A204.1 (cell line): ENCODE results near the gene FAM53B.

ENCODE experiments used
- FAIRE-seq: peaks from 2 replicates; lab custom pipeline; 2012; peaks lifted over from hg19 to GRCh38; lab: Jason Lieb, UNC

The FAM53B gene

DNA sequence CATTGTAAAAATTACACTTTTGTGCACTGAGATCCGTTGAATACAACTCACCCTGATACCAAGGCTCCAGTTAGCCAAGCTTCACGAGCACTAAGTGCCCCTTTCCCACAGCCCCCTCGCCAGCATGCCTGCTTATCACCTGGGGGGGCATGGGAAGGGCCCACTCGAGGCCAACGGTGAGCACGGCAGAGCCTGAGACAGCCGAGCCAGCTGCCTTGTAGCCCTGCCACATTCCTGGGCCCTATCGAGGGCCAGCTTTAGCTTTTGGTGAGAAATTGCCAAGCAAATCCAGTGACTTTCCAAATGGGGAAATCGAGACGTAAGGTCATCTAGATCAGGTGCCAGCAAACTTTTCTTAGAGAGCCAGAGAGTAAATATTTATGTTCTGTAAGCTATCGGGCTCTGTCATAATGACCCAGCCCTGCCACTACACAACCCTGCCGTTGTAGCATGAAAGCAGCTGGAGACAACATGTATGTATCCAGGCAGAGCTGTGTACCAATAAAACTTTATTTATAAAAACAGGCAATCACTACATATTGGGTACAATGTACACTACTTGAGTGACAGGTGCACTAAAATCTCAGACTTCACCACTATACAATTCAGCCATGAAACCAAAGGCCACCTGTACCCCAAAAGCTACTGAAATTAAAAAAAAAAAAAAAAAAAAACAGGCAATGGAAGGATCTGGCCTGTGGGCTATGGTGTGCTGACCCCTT lies 83.6 kb downstream of the FAM53B start:
- FAIRE-seq, result no peak

DNA sequence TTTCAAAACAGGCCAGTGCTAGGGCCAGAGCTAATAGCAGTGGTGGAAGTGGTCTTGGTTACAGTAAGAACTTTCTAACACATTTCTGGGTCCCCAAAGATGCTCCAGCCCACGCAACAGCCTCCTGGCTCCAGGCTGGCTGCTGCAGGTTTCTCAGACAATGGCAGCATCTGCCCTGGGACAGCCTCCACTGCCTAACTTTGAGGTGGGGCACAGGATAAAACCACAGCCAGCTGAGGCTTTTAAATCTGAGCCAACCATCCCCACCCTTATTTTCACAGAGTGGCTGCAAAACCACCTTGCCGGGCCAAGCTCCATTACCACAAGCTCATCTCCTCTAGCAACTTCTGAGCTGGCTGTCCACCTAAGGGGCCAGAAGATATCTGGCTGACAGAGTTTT lies 84.8 kb downstream of the FAM53B start:
- no peak for FAIRE-seq

DNA sequence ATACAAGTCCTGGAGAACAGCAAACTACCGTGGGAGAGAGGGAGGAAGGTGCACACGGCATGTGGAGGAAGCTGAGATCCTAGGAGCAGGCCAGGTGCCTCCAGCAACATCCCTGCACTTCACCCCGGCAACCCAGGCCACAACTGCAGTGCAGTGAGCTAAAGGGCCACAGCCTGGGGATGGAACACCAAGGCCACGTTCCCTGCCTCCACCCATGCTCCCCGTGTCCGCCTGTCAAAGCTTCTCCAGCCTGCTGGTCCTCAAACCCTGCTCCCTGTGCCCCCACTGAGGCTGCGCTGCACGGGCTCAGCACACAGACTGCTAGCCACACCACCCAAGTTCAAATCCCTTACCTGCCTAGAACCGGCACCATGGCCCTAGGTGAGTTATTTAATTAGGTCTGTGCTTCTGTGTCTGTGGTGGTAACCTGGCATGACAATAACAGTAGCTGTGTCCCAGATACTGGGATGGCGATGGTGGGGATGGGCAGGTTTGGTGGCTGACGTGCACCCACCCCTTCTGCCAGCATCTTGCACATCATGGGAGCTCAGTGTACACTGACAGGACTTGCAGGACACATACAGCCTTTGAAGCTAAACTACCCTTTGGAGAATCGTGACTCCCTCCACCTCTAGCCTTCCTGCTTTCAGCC lies 85.5 kb downstream of the FAM53B start:
- FAIRE-seq, result no peak

DNA sequence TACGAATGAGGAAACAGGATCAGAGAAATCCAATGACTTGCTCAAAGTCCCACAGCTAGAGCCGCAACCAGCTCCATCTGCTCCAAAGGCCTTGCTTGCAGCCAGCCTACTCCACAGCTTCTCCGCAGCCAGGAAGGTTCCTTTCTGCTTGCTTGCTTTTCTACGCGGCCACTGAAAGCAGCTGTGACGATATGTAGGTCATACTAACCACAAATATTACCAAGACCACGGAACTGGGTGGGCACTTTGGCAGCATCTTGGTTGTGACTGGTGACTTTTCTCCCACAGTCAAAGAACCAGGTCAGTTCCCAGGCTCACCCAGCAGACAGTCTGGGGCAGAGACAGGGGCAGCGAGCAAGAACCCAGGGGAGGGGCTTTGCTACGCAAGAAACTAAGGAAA lies 86.4 kb downstream of the FAM53B start:
- no peak for FAIRE-seq

DNA sequence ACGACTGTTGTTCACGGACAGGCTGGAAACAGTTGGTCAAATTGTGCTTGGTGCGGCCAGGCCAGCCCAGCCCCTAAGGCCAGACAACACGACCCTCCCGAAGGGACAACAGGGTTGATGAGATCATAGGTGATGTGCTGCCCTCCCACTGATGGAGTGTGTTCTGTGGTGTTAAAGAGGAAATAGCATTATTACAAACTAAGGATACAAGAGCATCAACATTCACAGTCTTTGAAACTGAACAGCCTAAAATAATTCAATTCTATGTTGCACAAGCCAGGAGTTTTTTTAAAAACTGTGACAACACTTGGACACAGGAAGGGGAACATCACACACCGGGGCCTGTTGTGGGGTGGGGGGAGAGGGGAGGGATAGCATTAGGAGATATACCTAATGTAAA lies 87.6 kb downstream of the FAM53B start:
- no peak for FAIRE-seq

DNA sequence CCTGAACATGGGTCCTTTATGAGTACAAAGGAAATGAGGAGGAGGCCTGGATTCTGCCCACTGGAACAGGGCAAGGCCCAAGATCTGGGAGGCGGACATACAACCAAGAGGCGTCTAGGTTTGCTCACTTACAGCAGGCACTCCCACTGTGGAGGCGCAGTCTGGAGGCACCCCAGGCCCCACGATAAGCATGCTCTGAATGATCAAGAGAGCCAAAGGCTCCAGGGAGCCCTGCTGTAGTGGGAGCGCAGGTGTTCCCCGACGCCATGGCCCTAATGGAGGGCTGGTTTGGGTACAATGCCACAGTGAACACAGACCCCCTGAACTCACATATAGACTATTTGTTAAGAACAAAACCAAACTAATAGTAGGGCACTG lies 88.1 kb downstream of the FAM53B start:
- no peak for FAIRE-seq

DNA sequence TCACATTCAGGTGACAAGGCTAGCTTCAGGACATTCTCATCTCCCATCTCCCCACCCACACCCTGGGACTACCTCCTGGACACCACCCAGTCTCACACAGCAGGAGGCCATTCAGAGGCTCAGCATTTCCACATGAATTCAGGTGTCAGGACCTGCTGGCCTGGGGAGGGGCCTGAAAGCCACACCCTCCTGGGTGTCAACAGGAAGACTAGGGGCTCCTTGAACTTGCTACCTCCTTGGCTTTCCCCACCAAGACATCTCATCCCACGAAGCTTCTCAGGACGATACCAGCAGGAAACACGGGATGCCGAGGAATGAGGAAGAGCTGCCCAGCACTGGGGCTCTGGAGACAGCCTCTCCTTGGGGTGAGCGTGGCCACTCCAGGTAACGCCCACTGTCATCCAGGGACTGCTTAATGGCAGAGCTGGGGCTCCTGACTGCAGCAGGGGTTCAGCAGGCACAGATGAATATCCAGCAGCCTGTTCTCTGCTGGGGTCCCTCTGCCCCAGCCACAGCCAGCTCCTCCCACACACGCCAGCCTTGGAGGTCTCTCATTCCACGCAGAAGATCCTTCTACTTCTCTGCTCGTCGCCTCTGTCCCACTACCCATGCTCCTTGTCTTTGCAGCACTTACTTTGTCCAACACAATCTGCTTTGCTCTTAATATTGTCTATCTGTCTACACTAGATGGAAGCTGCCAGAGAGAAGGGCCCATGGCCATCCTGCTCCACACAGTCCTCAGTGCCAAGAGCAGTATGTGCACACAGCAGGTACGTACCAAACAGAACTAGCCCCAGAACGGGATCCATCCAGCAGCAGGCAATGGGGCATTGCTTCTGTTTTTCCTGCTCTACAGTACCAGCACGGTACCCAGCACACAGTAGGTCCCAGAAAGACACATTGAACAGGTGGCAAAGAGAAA lies 88.7 kb downstream of the FAM53B start:
- no peak for FAIRE-seq

DNA sequence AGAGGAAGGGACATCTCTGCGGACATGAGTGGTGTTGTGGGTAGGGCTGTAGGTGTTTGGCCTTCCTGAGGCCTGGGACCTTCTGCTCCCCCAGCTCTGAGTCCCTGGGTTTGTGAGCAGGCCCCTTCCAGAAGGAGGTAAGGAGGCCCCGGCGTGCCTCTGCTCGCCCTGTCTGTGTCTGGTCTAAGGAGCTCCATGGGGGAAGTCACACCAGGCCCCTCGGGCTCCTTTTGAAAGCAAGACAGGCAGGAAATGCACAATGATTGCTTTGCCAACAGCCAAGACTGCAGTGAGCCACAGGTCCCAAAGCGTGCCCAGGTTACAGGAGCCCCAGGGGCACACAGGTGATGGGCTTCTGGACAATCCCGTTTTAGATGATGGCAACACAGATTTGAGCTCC lies 89.5 kb downstream of the FAM53B start:
- no peak for FAIRE-seq

DNA sequence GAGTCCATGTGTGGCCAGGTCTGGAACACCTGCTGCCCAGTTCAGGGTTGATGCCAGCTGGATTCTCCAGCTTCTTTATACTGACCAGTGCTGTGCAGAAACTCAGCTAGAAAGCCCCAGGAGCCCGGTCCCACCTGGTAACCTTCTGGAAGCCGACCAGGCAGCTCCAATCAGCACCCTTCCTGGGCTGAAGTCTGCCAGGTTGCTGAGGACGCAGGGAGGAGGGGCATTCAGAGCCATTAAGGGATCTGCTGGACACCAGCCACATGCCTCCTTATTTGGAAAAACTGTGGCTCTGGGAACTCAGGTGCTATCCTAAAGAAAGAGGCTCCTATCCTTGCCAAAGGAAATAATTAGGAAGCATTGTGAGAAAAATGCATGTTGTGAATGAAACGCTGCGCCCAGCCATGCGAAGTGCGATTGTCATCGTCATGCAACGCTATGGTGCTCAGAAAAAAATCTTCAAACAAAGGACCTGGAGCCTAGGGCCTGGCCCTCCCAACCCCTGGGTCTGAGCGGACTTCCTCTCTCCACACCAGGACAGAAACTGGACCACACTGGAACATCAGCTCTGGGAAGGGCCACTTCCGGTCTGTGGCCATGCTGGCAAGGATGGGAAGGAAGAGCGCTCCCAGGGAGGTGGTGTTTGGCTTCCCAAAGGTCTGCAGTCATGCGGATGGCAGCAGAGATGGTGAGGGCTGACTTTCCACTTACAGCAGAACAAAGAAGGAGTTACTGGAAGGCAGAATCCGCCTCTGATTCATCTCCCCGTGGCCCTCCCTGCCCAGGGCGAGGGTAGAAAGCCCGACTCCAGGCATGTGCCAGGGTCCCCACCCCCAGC lies 90.1 kb downstream of the FAM53B start:
- FAIRE-seq, result no peak

DNA sequence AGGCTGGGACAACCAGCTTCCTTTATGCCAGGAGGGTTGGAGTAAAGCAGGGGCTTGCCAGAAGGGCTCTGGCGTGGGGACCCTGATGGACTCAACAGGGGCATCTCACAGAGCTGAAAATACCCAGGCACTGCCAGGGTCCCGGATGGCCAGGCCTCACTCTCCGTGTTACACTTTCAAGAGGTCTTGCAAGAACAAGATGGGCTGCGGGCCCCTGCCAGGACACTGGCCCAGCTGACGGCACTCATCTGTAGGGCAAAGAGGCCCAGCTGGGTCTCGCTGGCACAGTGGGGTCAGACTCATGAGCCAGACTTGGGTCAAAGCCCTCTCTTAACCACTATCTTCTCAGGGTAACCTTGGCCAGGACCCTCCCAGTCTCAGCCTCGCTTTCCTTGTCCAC lies 90.9 kb downstream of the FAM53B start:
- FAIRE-seq, result no peak

DNA sequence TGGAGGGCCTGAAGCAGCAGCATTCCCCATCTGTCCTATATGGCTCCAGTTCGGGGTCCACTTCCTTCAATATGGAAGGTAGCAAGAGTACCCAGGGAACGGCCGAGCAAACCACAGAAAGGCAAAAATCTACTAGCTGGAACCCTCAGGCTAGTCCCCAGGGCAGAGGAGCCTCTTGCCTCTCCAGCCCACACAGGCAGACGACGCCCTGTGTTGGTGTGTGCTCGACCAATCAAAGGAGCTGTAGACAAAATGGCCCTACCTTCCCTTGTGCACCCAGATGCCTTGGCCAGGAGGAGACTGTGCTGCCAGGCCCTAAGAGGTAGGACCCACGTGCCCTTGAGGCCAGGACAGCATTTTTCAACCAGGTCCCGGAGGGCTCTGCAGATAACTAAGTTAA lies 91.5 kb downstream of the FAM53B start:
- no peak for FAIRE-seq

DNA sequence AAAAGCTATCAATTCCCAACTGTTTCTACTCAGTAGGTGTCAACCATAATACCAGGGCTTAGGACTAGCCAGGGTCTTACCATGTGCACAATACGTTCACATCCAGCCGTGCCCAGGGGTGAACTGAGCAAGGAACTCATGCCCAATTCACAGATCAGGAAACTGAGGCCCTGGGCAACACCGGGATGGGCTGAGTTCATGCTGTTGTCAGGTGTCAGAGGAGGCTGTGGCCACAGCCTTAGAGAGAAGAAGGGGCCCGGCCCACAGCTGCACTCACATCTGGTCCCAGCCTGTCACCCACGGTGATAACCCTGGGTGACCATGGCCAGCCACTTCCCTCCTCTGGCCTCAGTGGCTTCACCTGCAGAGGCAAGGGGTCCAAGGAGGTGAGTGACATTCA lies 92.0 kb downstream of the FAM53B start:
- FAIRE-seq, result no peak

DNA sequence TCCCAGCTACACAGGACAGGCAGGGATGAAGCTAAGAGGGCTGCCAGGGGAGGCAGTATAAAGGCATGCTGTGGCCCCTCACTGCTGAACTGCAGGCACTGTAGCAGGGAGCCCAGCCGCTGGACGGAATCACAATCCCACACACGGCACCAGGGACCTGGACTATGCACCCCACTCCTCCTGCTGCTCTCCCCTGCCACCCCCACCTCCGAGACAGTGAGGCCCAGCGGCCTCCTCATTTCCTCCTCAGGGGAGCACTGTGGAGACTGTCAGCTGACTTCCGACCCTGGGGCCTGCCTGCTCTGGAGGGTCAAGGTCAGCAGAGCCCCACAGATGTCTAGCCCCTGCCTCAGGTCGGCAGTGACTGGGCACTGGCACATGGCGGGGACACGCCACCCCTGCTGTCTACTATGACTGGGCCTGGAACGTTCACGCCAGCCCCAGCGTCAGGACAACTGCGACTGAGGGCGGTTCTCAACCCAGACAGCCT lies 92.7 kb downstream of the FAM53B start:
- FAIRE-seq, result no peak

DNA sequence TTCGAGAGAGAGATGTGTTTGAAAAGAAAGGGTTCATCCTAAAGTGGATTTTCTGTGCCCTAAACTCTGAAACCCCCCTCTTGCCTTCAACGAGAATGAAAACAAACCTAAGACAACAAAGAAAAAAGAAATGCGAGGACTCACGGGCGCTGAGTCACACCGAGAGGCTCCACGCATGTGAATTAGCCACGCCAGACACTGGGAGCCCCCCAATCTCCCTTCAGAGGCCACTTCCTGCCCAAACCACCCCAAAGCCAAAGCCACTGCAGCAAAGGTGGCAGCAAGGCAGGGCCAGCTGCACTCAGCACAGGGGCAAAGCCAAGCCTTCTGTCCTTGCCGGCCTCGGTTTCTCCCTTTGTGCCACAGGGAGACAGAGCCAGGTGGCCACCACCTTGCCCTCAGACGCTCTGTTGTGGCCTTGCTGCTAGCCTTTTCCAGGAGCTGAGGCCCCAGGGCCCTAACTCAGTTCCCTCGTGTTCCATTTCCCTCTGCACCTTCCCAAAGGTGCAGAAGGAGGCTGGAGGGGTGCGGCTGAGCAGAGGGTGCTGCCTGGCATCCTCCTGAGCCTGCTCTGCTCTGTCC lies 93.3 kb downstream of the FAM53B start:
- FAIRE-seq, result no peak

DNA sequence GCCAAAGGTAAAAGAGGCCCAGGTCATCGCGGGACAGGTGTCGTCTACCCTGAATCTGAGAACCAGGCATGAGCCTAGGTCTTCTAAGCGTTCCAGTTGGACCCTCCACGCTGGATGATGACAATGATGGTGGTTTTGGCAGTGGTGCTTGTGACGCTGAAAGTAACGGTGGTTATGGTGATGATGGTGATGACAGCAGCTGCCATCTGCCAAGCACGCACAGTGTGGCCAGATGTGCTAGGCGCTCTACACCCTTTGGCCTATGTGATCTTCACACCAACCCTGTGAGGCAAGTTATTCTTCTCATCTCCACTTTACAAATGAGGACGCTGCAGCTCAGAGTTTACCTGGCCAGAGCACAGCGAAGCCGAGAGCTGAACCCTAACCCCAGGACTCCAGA lies 93.9 kb downstream of the FAM53B start:
- no peak for FAIRE-seq

DNA sequence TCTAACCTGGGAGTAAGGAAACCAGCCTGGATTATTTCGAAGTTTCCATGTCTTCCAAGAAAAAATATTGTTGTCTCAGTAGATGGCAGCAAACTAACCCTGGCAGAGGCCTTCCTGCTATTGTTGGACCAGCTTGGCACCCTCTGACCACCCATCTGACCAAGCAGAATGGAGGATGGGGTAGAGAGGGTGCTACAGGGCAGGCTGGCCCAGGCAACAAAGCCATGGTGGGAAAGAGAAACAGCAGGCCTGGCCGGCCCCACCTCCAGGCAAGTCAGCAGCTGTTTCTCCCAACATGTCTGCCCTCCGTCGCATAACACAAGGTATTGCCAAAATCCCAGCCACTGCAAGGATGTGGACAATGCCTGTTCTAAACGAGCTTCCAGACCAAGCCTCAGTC lies 95.0 kb downstream of the FAM53B start:
- FAIRE-seq, result no peak

DNA sequence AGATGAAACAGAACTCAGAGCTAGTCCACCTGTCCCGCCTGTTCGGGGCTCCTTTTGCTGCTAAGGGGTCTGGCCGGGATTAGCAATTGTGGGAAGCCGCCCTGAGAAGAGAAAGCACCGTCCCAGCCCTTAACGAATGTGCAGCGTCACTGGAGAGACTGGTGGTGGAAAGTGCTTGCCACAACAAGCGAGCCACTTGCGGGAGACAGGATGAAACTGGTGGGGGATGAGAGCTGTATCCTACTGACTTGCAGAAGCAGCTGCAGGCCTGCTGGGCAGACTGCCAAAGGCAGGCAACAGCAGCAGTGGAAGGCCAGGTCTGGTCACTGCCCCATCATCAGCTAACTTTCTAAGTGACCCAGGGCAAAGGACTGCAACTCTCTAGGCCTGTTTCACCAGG lies 95.4 kb downstream of the FAM53B start:
- FAIRE-seq, result no peak

DNA sequence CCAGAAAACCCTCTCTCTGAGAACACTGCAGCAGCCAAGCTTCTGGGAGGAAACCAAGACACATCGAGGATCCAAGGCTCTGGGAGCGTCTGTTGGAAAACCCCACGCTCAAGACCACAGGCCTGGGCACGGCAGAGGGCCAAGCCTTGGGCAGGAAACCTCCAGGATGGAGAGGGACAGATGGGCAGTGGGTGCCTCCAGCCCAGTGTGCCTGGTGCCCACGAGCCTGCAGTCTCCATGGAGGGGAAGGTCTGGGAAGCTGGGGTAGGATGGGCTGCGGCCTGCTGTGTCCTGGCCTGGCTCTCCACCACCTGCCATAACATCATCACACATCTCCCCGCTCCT lies 96.1 kb downstream of the FAM53B start:
- no peak for FAIRE-seq

DNA sequence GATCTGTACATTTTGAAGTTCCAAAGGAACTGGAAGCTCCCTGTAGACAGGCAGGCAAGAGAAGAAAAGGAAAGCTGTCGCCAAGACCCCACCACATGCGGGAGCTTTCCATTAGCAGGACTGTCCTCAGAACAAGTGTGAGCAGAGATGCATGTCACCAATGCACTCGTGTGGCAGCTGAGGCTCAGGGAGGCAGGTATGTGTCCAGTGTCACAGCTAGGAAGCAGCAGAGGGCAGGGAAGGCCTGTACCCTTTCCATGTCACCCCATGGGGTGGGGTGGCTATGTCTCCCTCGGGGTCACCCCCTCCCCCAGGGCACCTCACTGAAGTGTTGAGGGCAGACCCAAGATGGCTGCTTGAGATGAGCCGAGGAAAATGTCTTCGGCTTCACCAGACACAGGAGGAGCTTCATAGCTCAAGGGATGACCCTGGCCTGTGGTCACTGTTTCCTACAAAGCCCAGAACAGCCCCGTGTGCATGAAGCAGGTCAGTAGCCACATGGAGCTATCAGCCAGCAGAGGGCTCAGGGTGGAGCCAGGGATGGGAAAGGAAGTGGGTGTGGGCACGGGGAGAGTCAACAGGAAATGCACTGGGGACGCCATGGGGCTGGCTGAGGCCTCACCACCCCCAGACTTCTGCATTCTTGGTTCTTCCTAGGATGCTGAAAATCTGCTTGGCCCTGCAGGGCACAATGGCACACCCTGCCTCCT lies 96.6 kb downstream of the FAM53B start:
- FAIRE-seq, result no peak

DNA sequence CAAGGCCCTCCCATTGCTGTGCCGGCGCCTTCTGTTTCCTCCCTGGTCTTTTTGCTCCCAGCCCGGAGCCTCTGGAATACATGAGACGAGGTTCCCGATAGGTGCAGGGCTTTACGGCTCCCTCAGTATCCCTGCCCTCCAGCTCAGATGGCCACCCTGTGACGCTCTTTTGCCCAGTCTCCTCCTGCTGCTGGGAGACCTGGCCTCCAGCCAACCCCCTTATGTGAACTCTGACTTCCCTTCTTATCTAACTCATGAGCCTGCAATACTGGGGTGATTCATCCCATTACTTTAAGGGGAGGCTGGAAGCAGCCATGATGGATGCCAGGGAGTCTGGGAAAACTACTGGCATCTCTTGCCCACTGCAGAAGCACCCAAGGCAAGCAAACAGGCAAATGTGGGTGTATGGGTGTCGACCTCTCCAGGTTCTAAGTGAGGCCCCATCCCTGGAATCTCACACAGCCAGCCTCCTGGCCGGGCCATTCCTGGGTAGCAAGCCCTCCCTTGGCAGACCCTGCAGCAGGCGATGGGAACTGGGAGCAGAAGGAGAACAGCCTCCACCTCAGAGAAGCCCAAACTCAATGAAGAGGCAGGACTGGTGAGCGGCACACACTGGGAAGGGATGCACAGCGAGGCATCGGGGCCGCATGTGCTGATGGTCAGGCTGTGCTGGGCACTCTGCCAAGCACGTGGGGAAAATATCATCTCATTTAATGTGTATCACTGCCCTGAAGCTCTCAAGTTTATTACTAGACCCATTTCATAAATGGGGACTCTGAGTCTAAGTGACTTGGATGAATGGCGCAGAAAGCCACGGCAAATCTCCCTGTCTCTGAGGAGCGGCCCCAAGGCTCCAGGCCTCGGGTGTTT lies 97.5 kb downstream of the FAM53B start:
- FAIRE-seq, result no peak
